HG02588 (cell line): ENCODE results near the gene CCL22.
"Not testable (repeated sequence)": the region's sequence is repeated elsewhere in the genome, so short reads cannot be mapped to it uniquely, and the experiment has no call there.

Source experiments
- ATAC-seq: cut with Tn5 transposase; IDR thresholded peaks from one replicate; pipeline ENCODE4 v1.9.1; 2021; ENCODE audit warnings: mild to moderate bottlenecking, moderate library complexity; ENCODE audit not compliant: unreplicated experiment

The CCL22 gene

GRCh38 chr16:57374067-57374534, 15.5 kb downstream of the CCL22 start:
- no peak for ATAC-seq

- not testable (repeated sequence) for ATAC-seq
These were observed 16.4 kb downstream of the CCL22 start for GRCh38 chr16:57374925-57375465.

- ATAC-seq: no peak
These were observed 17.8 kb downstream of the CCL22 start for GRCh38 chr16:57376313-57376818.

GRCh38 chr16:57377080-57377841, 18.7 kb downstream of the CCL22 start:
- ATAC-seq: peak; percentile 70

GRCh38 chr16:57379579-57379978, 21.0 kb downstream of the CCL22 start:
- ATAC-seq: no peak

- no peak for ATAC-seq
These were observed 22.3 kb downstream of the CCL22 start for GRCh38 chr16:57380671-57381462.

GRCh38 chr16:57381791-57382534, 23.4 kb downstream of the CCL22 start:
- no peak for ATAC-seq

GRCh38 chr16:57382535-57383275, 24.1 kb downstream of the CCL22 start:
- no peak for ATAC-seq

- ATAC-seq: no peak
These were observed 25.0 kb downstream of the CCL22 start for GRCh38 chr16:57383276-57384247.

- ATAC-seq: no peak
These were observed 25.9 kb downstream of the CCL22 start for GRCh38 chr16:57384248-57385070.

GRCh38 chr16:57385083-57385482, 26.5 kb downstream of the CCL22 start:
- ATAC-seq: no peak

- no peak for ATAC-seq
These were observed 27.9 kb downstream of the CCL22 start for GRCh38 chr16:57386381-57386951.

- ATAC-seq: peak; percentile 27
These were observed 29.2 kb downstream of the CCL22 start for GRCh38 chr16:57387598-57388354.

- ATAC-seq: peak; percentile 51
These were observed 29.9 kb downstream of the CCL22 start for GRCh38 chr16:57388359-57389086.

GRCh38 chr16:57389087-57389468, 30.5 kb downstream of the CCL22 start:
- ATAC-seq: no peak

GRCh38 chr16:57390636-57391295, 32.2 kb downstream of the CCL22 start:
- no peak for ATAC-seq
